ENCODE results near the gene DNAH5.
"Not testable (repeated sequence)": the region's sequence is repeated elsewhere in the genome, so short reads cannot be mapped to it uniquely, and the experiment has no call there.

DNAH5 gene, protein sequence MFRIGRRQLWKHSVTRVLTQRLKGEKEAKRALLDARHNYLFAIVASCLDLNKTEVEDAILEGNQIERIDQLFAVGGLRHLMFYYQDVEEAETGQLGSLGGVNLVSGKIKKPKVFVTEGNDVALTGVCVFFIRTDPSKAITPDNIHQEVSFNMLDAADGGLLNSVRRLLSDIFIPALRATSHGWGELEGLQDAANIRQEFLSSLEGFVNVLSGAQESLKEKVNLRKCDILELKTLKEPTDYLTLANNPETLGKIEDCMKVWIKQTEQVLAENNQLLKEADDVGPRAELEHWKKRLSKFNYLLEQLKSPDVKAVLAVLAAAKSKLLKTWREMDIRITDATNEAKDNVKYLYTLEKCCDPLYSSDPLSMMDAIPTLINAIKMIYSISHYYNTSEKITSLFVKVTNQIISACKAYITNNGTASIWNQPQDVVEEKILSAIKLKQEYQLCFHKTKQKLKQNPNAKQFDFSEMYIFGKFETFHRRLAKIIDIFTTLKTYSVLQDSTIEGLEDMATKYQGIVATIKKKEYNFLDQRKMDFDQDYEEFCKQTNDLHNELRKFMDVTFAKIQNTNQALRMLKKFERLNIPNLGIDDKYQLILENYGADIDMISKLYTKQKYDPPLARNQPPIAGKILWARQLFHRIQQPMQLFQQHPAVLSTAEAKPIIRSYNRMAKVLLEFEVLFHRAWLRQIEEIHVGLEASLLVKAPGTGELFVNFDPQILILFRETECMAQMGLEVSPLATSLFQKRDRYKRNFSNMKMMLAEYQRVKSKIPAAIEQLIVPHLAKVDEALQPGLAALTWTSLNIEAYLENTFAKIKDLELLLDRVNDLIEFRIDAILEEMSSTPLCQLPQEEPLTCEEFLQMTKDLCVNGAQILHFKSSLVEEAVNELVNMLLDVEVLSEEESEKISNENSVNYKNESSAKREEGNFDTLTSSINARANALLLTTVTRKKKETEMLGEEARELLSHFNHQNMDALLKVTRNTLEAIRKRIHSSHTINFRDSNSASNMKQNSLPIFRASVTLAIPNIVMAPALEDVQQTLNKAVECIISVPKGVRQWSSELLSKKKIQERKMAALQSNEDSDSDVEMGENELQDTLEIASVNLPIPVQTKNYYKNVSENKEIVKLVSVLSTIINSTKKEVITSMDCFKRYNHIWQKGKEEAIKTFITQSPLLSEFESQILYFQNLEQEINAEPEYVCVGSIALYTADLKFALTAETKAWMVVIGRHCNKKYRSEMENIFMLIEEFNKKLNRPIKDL (N-terminal part only)

DNA sequence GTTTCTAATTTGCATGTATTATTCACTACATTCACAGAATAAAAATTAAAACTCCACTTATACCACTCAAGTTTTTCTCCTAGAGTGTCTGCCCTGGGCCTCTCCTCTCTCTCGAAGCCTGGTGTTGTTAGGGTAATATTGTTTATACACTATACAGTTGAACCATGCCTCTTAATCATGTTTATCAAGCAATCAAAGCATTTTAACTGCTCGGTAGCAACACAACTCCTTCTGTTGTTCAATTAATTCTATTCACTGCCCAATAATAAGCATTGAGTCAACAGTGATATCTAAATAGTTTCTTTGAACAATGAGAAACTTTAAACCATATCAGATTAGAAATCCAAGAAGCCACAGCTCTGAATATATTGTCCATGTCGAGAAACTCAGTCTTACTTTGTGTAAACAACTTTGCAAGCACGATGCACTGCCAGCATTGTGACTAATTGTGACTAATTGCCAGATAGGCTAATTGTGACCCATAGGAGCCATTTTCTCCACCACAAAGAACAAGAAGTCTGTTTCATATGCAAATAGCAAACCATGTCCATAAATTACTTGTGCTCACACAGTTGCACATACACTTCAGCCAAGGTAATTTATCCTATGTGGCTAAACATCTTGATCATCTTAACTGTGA lies at the start of gene DNAH5:
DNAH5 (minus strand) TSS at position 129 of the 640 bp plus-strand sequence. CDS start 250 bp downstream, outside the sequence.
- DNase-seq (ENCODE audit: low read depth): no peak

DNA sequence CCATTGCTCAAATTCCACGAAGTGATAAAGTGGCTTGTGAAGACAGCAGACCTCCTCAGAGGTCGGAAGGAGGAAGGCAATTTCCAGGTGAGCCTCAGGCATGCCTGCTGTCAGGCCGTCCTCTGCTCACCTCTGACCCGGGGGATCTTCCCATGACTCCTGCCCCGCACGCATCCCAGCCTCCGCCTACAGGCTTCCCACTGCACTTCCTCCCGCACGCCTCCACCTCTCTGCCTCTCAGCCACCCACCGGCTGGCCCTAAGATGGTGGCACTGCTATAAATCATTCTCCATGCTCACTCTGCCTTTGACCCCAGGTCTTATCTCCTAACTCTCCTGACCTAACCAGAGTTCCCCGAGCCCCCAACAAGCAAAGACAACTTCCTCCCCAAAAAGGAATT lies 49.4 kb upstream of the DNAH5 start:
- no peak for DNase-seq (ENCODE audit: low read depth)

GRCh38 chr5:13992795-13993194 lies 48.3 kb upstream of the DNAH5 start:
- DNase-seq (ENCODE audit: low read depth): no peak

- no peak for DNase-seq (ENCODE audit: low read depth)
These were observed 46.9 kb upstream of the DNAH5 start for GRCh38 chr5:13991365-13991764.

DNA sequence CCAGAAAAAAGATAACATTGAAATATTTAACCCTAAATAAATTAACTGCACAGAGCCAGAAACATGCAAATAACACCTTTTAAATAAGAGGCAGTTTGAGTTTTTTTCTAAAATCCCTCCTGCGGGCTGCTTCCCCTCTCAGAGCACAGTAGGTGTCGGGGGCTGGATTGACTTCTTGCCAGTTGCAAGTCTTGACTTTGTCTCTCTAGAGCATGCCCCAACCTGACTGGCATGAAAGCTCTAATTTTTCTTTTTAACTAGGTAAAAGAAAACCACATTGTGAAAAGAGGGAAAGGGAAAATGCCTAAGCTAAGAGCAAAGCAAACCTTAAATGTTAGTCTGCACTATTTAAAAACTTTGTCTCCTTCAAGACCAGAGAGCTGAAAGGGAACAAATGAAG lies 46.4 kb upstream of the DNAH5 start:
- DNase-seq (ENCODE audit: low read depth): no peak

GRCh38 chr5:13989832-13990231 lies 45.3 kb upstream of the DNAH5 start:
- no peak for DNase-seq (ENCODE audit: low read depth)

GRCh38 chr5:13987843-13988464 lies 43.5 kb upstream of the DNAH5 start:
- peak; percentile 51 for DNase-seq (ENCODE audit: low read depth)

GRCh38 chr5:13985731-13986418 lies 41.4 kb upstream of the DNAH5 start:
- DNase-seq (ENCODE audit: low read depth): peak; percentile 75

DNA sequence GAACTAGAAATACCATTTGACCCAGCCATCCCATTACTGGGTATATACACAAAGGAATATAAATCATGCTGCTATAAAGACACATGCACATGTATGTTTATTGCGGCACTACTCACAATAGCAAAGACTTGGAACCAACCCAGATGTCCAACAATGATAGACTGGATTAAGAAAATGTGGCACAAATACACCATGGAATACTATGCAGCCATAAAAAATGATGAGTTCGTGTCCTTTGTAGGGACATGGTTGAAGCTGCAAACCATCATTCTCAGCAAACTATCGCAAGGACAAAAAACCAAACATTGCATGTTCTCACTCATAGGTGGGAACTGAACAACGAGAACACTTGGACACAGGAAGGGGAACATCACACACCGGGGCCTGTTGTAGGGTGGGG lies 40.4 kb upstream of the DNAH5 start:
- DNase-seq (ENCODE audit: low read depth): not testable (repeated sequence)

DNA sequence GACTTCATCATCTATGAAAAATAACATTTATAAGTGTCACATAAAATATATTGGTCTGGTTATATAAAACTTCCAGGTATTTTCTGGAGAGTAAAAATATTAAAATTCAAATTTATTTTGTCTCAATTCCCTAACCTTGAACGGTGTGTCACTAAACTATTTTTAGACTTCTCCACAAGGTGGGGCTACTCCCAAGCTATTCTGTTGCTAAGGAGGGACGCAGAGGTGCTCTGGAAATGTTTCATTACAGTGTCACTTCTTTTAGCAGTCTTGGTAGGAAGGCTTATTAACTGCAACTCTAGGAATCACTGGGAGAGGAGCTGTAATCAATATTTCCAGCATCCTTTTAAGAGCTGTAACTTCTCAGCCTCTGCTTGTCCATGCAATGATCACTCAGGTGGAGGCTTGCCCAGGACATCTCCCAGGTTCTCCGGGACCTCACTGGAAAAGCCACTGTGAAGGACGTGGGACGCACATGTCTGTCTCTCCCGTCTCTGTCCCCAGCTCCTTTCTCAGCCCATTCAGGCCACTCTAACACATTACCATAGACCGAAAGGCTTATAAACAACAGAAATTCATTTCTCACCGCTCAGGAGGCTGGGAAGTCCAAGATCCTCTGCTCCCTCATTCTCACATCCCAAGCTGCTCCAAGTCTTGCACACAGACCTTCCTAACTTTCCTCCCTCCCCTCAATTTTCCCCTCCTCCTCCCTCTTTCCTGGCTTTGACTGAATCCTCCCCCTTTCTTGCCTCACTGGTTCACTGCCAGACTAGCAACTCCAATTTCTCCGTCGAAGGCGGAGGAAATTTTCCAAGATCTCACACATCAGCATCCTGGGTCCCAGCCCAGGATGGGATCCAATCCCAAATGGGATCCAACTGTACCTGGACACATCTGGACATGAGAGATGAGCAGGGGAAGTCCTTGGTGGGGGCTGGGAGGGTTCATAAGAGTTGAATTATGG lies 32.7 kb upstream of the DNAH5 start:
- no peak for DNase-seq (ENCODE audit: low read depth)

DNA sequence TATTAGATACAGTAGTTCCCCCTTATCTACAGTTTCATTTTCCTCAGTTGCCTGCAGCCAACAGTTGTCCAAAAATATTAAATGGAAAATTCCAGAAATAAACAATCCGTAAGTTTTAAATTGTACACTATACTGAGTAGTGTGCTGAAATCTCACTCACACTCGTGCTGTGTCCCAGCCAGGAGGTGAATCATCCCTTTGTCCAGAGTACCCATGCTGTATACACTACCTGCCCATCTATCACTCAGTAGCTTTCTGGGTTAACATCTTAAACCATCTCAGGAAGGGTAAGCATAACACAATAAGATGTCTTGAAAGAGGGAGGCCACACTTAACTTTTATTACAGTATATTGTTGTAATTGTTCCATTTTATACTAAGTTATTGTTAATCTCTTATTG lies 31.7 kb upstream of the DNAH5 start:
- DNase-seq (ENCODE audit: low read depth): no peak

- no peak for DNase-seq (ENCODE audit: low read depth)
These were observed 30.8 kb upstream of the DNAH5 start for GRCh38 chr5:13975246-13975645.

- DNase-seq (ENCODE audit: low read depth): no peak
These were observed 29.2 kb upstream of the DNAH5 start for GRCh38 chr5:13973724-13974123.

- no peak for DNase-seq (ENCODE audit: low read depth)
These were observed 27.5 kb upstream of the DNAH5 start for GRCh38 chr5:13972029-13972428.

GRCh38 chr5:13957032-13957645 lies 12.7 kb upstream of the DNAH5 start:
- peak; percentile 38 for DNase-seq (ENCODE audit: low read depth)

- no peak for DNase-seq (ENCODE audit: low read depth)
These were observed 12.0 kb upstream of the DNAH5 start for GRCh38 chr5:13956471-13956870.

GRCh38 chr5:13955896-13956295 lies 11.4 kb upstream of the DNAH5 start:
- DNase-seq (ENCODE audit: low read depth): no peak

DNA sequence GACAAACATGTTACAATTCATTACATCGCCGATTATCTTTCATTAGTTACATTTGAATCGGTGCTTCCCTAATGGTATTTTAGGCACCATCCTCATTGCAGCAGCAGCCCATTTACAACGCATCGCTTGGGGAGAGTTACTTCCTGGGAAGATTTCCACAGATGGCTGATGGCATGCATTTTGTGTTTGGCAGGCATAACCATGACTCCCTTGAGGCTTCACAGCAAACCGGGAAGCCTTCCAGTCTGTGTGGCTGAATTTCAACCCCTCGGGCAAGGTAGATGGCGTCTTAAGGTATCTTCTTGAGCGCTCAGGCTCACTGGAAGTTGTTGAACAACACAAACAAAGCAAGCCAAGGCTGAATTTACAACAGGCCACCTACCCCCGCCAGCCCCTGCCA lies 1.6 kb upstream of the DNAH5 start:
- DNase-seq (ENCODE audit: low read depth): peak; percentile 8

GRCh38 chr5:13945271-13945670 lies 783 bp upstream of the DNAH5 start:
- no peak for DNase-seq (ENCODE audit: low read depth)

Data from stromal cell of bone marrow (primary cell).